ENCODE data around the gene GNG10.
"Not testable (repeated sequence)": the region's sequence is repeated elsewhere in the genome, so short reads cannot be mapped to it uniquely, and the experiment has no call there.

The GNG10 gene

GRCh38 chr9:111661150-111661801 lies at the start of gene GNG10:
Gene GNG10 (plus strand): TSS chr9:111661605. CDS start chr9:111661635, 30 bp downstream.
- DNase-seq (ENCODE audit: low spot score), result peak; percentile 67

GRCh38 chr9:111613436-111614040 lies 47.9 kb upstream of the GNG10 start:
- no peak for DNase-seq (ENCODE audit: low spot score)

DNA sequence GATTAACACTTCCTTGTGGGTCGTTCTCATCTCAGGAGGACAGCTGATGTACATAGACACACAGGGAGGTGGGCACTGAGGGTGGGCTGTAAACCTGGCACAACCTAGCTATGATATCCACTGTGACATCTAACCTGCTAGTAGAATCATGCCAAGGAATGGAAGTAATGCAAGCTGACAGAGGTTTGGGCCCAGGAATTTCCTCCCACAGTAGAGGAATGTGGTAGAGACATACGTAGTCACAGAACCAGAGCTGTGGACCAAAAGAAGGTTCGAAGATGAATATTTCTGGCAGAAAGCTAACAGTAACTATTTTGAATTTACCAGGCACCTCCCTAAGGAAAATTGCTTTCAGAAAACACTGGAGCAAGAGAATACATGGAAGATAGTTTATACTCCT lies 45.5 kb upstream of the GNG10 start:
- DNase-seq (ENCODE audit: low spot score), result no peak

DNA sequence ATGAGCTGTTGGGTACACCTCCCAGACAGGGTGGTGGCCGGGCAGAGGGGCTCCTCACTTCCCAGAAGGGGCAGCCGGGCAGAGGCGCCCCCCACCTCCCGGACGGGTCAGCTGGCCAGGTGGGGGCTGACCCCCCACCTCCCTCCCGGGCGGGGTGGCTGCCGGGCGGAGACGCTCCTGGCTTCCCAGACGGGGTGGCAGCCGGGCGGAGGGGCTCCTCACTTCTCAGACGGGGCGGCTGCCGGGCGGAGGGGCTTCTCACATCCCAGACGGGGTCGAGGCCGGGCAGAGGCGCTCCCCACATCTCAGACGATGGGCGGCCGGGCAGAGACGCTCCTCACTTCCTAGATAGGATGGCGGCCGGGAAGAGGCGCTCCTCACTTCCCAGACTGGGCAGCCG lies 44.1 kb upstream of the GNG10 start:
- DNase-seq (ENCODE audit: low spot score), result not testable (repeated sequence)

GRCh38 chr9:111621895-111622480 lies 39.4 kb upstream of the GNG10 start:
- peak; percentile 38 for DNase-seq (ENCODE audit: low spot score)

GRCh38 chr9:111622626-111623025 lies 38.8 kb upstream of the GNG10 start:
- DNase-seq (ENCODE audit: low spot score), result no peak

DNA sequence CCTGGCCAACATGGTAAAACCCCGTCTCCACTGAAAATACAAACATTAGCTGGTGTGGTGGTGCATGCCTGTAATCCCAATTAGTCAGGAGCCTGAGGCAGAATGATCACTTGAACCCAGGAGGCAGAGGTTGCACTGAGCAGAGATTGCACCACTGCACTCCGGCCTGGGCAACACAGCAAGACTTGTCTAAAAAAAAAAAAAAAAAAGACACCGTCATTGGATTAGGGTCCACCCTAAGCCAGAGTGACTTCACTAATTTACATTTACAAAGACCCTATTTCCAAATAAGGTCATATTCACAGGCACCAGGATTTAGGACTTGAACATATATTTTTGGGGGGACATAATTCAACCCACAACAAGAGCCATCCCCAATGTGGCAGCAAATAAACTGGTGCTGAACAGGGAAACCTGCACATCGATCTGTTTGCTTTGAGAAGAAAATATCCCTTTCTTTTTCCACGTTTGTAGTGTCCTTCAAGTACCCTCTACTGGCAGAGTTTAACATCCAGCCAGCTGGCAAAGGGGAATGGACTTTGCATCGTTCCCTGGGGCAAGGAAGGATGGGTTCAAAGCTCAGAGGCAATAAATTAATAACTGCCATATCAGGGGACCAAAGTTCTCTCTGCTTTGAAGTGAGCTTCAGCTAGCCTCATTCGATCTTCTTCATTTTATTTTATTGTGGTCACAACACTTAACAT lies 34.0 kb upstream of the GNG10 start:
- no peak for DNase-seq (ENCODE audit: low spot score)

DNA sequence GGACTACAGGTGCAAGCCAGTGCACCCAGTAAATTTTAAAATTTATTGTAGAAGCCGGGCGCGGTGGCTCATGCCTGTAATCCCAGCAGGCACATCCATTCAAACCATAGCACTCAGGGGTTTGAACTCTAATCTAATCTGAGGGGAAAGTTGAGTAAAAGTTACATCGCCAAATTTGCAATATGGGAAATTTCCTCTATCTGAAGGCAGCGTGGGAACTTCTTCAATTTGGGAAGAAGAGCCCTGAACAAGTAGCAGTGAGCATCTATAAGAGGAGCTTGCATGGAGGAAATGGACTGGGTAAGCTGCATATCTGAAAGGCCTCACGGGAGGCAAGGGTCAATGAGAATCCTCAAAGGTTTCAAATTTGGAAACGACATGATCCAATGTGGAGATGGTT lies 33.0 kb upstream of the GNG10 start:
- DNase-seq (ENCODE audit: low spot score), result no peak

GRCh38 chr9:111630182-111630963 lies 31.0 kb upstream of the GNG10 start:
- no peak for DNase-seq (ENCODE audit: low spot score)

GRCh38 chr9:111630964-111631213 lies 30.5 kb upstream of the GNG10 start:
- no peak for DNase-seq (ENCODE audit: low spot score)

GRCh38 chr9:111631214-111631971 lies 30.0 kb upstream of the GNG10 start, which contains the start of gene DNAJC25:
Gene DNAJC25 (plus strand): TSS chr9:111631334. CDS start chr9:111631408, 74 bp downstream.
- peak; percentile 98 for DNase-seq (ENCODE audit: low spot score)

GRCh38 chr9:111632060-111632459 lies 29.3 kb upstream of the GNG10 start:
- DNase-seq (ENCODE audit: low spot score), result peak; percentile 7

DNA sequence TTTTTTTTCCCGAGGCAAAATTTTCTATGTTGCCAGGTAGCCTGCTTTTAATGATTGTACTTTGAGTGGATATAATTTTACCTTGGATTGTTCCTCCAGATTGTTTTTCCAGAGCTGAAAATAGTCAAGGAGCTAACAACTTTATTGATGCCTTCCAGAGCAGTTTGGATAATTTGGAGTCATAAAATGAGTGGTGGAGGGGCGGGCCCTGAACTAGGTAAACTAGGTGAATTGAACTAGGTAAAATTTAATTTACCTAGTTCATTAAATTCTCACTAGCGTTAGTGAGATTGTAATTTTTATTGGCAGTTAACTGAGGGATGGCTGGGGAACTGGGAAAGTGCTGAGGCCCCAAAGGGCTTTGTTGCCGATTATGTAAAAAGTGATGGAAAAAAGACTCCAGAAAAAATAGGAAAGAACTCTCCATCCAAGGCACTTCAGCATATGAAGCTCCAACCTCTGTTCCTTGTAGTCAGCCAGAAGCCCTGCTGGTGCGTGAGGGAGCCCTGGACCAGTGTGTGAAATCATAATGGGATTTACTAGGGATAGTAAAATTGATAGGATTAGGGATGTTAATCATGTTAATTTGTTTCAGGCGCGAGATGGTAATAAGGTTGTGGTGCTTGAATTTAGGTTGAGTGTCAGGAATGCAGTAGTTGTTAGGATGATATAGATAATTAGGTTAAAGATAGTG lies 28.6 kb upstream of the GNG10 start:
- no peak for DNase-seq (ENCODE audit: low spot score)

- no peak for DNase-seq (ENCODE audit: low spot score)
Measured at GRCh38 chr9:111633389-111633736, 28.0 kb upstream of the GNG10 start.

- DNase-seq (ENCODE audit: low spot score), result no peak
Measured at GRCh38 chr9:111634860-111635259, 26.5 kb upstream of the GNG10 start.

DNA sequence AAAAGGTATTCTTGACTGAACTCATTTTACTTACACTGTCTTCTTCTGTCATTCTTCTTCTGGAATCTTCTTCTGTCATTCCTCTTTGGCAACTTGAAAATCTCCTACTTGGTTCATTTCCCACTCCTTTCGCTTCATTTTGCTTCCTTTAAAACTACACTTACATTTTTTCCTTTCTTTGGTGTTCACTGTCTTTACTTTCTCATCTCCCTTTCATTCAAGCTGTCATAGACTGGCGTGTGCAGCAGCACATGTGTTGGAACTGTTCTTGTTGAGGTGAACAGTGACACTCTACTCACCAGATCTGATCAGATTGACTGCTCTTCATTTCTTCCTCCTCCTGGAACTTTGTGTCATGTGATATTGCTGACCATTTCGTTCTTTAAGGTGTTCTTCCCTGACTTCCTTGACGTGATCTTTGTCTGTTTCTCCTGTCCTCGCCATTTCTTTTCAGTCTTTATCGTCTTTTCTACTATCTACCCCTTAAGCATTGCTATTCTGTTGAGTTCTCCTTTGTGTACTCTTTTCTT lies 23.9 kb upstream of the GNG10 start:
- no peak for DNase-seq (ENCODE audit: low spot score)

GRCh38 chr9:111644195-111644772 lies 17.1 kb upstream of the GNG10 start:
- no peak for DNase-seq (ENCODE audit: low spot score)

GRCh38 chr9:111645806-111646205 lies 15.6 kb upstream of the GNG10 start:
- DNase-seq (ENCODE audit: low spot score), result no peak

DNA sequence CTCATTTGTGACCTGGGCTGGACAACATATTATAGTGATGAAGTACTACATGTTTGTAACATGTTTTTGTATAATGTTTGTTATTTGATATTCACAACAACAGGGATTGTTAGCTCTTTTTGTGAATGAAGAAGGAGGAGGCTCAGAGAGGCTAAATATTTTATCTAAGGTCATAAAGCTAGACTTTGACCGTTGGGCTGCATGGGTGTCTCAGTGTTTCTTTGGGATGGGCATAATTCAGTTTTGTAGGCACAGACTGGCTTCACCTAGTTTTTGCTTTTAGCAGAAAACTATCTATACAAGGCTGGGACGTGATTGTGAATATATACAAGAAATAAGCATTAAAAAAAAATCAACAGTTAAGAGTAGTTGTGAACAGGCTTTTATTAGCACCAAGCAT lies 15.0 kb upstream of the GNG10 start:
- no peak for DNase-seq (ENCODE audit: low spot score)

DNA sequence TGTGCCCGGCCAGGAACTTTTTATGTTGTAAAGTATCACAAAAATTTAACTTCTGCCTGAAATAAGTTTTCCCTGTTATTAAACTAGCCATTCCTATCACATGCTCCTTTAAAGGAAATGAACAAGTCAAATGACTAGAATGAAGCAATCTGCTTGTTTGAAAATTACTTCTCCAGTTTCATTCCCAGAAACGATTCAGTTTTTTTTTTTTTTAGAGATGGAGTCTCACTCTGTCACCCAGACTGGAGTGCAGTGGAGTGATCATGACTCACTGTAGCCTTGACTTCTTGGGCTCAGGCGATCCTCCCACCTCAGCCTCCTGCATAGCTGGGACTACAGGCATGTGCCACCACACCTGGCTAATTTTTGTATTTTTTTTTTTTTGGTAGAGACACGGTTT lies 13.3 kb upstream of the GNG10 start:
- no peak for DNase-seq (ENCODE audit: low spot score)
